ENCODE data around the gene THYN1.

DNA sequence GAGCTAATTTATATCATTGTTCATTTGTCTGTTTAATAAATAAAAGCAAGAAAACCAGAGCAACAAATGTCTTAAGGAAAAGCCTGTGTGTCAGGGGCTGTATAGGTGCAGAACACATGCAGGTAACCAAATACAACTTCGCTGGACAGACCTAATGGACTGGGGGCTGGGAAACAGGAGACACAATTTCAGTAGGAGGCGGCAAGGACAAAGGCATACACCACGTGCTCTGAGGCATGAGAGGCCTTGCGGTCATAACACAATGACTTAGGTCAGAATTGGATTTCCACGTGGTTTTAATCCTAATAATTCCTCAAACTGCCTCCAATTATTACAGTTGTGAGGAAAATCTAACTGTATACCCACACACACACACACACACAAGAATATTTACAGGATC, 14.3 kb upstream of the THYN1 start:
- TF ChIP-seq, protein P1, sequence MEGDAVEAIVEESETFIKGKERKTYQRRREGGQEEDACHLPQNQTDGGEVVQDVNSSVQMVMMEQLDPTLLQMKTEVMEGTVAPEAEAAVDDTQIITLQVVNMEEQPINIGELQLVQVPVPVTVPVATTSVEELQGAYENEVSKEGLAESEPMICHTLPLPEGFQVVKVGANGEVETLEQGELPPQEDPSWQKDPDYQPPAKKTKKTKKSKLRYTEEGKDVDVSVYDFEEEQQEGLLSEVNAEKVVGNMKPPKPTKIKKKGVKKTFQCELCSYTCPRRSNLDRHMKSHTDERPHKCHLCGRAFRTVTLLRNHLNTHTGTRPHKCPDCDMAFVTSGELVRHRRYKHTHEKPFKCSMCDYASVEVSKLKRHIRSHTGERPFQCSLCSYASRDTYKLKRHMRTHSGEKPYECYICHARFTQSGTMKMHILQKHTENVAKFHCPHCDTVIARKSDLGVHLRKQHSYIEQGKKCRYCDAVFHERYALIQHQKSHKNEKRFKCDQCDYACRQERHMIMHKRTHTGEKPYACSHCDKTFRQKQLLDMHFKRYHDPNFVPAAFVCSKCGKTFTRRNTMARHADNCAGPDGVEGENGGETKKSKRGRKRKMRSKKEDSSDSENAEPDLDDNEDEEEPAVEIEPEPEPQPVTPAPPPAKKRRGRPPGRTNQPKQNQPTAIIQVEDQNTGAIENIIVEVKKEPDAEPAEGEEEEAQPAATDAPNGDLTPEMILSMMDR (IDR thresholded peaks at IDR 0.05), result no peak
- TF ChIP-seq POLR2A (IDR thresholded peaks at IDR 0.05), result no peak

All from testis (tissue), 2 donors.